Epithelial cell of proximal tubule (primary cell): ENCODE data around the gene FNTB. TPM values are rescaled to one million over a fixed set of nuclear protein-coding genes. Genes with fewer than 3 reads are reported as not detected.
A peak's percentile ranks its signal among the peaks of the same experiment; 100 is the strongest.

Experiments
- DNase-seq: peaks from one replicate; pipeline ENCODE4 v3.0.0-alpha.2; 2011; ENCODE audit warnings: low read depth
- H3K4me3 ChIP-seq: 2 replicates; pipeline ENCODE4 v1.5.1; 2011; ENCODE audit warnings: low read depth, mild to moderate bottlenecking, low read length
- total RNA-seq: library from RNA; depleted of rRNA; stranded (reverse); fragments of >200 nt; gene quantifications from 2 replicates; pipeline ENCODE4 v1.2.3, GENCODE V29; 2015
- TF ChIP-seq, protein P1 (sequence below): conservative IDR thresholded peaks from 2 replicates; pipeline ENCODE4 v1.5.1; 2012; ENCODE audit warnings: low read depth, mild to moderate bottlenecking, low read length

The FNTB gene
- total RNA-seq, 1 donor from 2014 or later, result 16.6 TPM

DNA sequence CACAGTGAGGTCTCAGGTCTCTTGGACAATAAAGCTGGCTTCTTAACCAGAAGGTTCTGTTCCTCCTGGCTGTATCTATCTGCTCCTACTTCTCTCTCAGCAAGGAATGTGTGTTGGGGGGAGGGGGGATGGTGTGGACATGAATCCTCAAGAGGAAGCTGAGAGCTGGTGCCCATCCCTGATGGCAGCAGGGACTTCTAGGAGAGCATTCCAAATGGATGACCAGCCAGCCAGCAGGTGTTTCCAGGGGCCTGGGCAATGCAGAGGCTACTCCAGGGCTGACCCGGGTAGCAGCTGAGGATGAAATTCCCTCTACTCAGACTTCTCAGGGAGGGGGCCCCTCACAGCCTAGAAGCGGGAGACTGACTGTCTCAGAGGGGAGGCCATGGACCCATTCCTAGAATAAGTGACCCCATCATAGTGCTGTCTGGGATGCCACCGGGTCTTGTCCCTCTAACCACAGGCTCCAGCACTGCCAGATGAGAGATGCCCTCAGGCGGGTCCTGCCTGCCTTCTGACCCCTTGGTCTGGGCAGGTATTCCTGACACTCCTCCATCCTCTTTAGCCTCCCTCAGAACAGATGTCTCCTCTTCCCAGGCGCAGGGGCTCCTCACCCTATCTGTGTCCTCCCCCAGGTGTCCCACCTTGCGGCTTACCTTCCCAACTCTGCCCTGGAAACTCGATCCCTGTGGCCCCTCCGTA is 15.8 kb upstream of the FNTB start:
- H3K4me3 ChIP-seq, result peak overlapping the region; percentile 55
- TF ChIP-seq, protein P1, sequence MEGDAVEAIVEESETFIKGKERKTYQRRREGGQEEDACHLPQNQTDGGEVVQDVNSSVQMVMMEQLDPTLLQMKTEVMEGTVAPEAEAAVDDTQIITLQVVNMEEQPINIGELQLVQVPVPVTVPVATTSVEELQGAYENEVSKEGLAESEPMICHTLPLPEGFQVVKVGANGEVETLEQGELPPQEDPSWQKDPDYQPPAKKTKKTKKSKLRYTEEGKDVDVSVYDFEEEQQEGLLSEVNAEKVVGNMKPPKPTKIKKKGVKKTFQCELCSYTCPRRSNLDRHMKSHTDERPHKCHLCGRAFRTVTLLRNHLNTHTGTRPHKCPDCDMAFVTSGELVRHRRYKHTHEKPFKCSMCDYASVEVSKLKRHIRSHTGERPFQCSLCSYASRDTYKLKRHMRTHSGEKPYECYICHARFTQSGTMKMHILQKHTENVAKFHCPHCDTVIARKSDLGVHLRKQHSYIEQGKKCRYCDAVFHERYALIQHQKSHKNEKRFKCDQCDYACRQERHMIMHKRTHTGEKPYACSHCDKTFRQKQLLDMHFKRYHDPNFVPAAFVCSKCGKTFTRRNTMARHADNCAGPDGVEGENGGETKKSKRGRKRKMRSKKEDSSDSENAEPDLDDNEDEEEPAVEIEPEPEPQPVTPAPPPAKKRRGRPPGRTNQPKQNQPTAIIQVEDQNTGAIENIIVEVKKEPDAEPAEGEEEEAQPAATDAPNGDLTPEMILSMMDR, result no peak
- DNase-seq, result no peak

- TF ChIP-seq, protein P1, result no peak
Measured at GRCh38 chr14:64971491-64971942, 15.2 kb upstream of the FNTB start.

DNA sequence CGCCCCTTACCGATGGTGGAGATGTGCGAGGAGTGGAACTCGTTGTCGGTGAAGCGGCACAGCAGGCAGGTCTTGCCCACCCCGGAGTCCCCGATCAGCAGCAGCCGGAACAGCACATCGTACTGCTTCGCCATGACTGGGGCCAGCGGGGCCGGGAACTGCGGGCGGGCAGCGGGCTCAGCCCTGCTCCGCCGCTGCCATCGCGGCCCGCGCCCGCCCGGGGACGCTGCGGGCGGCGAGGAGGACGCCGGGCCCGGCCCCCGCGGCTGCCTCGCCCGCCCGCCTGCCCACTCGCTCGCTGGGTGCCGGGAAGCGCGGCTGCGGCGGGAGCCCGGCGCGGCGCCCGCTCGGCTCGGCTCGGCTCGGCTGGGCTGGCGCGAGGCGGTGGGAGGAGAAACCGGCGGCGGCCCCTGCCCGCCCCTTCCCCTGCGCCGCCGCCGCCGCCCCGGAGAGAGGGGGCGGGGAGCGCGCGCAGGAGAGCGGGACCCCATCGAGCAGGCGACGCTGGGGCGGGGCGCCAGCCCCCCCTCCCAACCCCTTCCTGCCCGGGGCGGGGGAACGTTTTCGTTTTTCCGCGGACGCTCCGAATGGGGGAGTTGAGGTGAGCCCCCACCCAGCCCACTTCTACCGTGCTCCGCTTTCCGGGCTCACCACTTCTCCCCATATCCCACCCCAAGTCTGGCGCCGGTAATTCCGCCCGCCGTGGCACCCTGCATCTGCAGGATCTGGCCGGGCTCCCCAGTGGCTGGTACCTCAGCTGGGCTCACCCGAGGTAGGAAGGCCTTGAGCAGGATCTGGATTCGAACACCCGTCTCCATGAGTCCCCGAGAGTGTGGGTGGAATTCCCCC is 14.5 kb upstream of the FNTB start, which contains the start of gene RAB15:
RAB15 (minus strand) TSS at position 394 of the 849 bp plus-strand sequence; CDS start at position 134, 260 bp downstream.
- DNase-seq, result no peak
- TF ChIP-seq, protein P1, result no peak
- H3K4me3 ChIP-seq, result peak within 1 kb of the TSS; percentile 56

More at GRCh38 chr14:64971491-64971942, 15.2 kb upstream of the FNTB start:
- DNase-seq, result no peak
- peak overlapping the region; percentile 55 for H3K4me3 ChIP-seq

GRCh38 chr14:64973026-64973442 is 13.7 kb upstream of the FNTB start:
- TF ChIP-seq, protein P1, result no peak
- no peak overlapping the region for H3K4me3 ChIP-seq
- DNase-seq, result no peak

- no peak overlapping the region for H3K4me3 ChIP-seq
Measured at GRCh38 chr14:64973826-64974225, 12.9 kb upstream of the FNTB start.

GRCh38 chr14:64974563-64974962 is 12.1 kb upstream of the FNTB start:
- TF ChIP-seq, protein P1, result no peak
- DNase-seq, result no peak
- no peak overlapping the region for H3K4me3 ChIP-seq

More at GRCh38 chr14:64973826-64974225, 12.9 kb upstream of the FNTB start:
- TF ChIP-seq, protein P1, result no peak
- DNase-seq, result no peak
